ENCODE results near the gene GNB4. TPM values are rescaled to one million over a fixed set of nuclear protein-coding genes. Genes with fewer than 3 reads are reported as not detected.

The GNB4 gene
- not detected in 2 replicates for total RNA-seq (2014; rRNA removed; shearing (Covaris generic))

DNA sequence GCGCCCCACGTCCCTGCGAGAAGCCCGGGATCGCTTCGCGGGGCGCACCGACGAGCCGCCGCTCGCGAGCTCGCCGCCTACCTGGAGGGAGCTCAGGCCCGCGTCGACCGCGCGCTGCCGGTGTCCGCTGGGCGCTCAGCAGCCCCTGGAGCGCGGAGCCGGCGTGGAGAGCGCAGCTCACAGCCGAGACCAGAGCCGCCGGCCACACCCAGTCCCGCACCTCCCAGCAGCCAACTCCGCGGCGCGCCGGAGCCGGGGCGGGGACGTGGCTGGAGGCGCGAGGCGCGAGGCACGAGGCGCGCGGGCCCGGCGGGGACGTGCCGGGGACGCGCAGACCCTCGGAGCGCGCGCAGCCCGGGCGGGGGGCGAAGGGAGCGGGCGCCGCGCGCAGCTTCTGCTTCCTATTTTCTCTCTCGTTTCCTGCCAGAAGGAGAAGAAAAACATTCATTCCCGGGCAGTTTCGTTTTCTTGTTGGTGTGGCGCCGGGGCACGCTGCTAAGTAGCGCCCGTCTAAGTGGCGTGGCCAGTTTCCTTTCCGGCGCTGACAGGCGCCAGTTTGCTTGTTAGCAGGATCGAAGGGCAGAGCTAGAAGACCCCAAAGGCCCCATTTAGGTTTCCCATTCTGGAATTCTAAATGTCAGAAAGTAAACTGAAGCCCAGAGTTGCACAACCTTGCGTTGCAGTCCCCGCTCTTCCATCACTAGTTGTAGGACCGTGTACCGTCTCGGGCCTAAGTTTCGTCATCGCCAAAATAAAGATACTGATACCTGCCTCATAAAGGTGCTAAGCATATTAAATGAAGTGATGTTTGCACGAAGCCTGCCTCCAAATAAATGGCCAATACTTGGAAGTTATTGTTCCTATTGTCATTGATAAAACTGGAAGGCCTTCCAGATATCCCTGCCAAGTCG is at the start of gene GNB4:
GNB4 (minus strand) TSS at position 206 of the 911 bp plus-strand sequence. CDS start 25,270 bp downstream, outside the sequence.
- no peak for DNase-seq (ENCODE audit: low spot score)

GRCh38 chr3:179495483-179495882 is 44.2 kb upstream of the GNB4 start:
- DNase-seq (ENCODE audit: low spot score): no peak

DNA sequence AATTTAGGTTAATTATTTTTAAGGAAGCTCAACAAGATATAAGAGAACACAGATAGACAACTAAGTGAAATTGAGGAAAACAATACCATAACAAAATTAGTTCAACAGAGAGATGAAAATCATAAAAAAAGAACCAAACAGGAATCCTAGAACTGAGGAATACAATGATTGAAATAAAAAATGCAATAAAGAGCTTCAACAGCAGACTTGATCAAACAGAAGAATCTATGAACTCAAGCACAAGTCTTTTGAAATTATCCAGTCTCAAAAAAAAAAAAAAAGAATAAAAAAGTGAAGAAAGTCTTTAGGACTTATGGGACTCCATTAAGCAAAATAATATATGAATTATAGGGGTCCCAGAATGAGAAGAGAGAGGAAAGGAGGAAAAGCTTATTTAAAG is 42.0 kb upstream of the GNB4 start:
- DNase-seq (ENCODE audit: low spot score): no peak

- DNase-seq (ENCODE audit: low spot score): no peak
Measured at GRCh38 chr3:179488213-179488612, 36.9 kb upstream of the GNB4 start.

- no peak for DNase-seq (ENCODE audit: low spot score)
Measured at GRCh38 chr3:179486806-179487205, 35.5 kb upstream of the GNB4 start.

DNA sequence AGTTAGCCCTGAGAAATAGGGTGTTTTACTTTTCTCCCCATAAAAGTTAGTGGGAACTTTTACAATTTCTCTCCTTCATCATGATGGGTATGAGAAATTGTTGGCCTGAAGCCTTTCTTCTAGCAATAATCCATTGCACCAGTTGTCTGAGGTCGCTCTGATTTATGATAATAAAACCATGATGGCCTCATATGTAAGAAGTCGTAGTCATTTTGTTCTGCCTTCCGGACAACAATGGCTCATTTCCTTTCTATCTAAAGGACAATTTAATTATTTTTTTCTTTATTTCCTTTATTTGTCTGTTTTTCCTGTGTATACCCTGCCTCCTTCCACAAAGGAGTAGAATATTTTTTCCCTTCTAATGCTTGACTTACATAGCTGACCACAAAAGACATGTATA is 31.6 kb upstream of the GNB4 start:
- DNase-seq (ENCODE audit: low spot score): no peak

DNA sequence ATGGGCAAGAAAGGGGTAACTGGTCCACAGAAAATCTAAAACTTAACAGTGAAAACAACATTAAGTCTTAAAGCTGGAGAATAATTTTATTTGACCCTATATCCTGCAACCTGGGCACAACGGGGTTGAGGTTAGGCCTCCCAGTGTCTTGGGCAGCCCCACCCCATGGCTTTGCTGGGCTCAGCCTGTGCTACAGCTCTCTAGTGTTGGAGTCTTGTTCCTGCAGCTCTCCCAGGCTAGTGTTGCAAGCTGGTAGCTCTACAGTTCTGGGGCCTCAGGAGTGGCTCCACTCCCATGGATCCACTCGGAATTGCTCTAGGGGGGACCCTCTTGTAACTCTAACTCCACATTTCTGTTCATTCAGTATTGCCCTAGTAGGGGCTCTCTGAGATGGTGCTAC is 24.9 kb upstream of the GNB4 start:
- DNase-seq (ENCODE audit: low spot score): no peak

DNA sequence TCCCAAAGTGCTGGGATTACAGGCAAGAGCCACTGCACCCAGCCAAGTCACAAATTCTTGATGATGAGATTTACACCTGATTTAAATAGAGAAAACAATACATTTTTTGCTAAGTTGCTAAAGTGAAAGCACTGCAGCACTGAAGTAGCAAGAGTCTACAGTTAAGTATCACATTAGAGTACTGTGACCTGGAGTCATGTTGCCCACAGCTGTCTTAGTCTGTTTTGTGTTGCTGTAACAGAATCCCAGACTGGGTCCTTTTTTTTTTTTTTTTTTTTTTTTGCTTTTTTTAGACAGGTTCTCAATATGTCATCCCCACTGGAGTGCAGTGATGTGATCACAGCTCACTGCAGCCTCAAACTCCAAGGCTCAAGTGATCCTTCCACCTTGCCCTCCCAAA is 23.2 kb upstream of the GNB4 start:
- DNase-seq (ENCODE audit: low spot score): no peak

DNA sequence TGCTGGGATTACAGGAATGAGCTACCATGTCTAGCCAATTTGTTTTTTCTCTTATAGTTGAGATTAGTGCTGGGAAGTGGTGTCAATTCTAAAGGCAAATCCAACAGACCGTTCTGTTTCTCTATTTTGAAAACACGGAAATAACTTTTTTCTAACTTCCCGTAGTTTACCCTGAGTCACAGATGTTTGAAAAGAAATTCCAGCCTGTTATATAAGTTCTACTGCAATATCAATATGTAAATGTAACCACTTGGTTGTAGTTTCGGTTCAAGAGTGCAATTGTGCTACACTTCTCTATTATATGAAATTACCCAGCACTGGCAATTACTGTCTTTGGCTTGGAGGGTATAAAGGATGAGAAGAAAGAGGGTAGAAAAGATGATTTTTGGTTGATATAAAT is 22.3 kb upstream of the GNB4 start:
- DNase-seq (ENCODE audit: low spot score): no peak

- peak; percentile 23 for DNase-seq (ENCODE audit: low spot score)
Measured at GRCh38 chr3:179464323-179465092, 13.2 kb upstream of the GNB4 start.

- no peak for DNase-seq (ENCODE audit: low spot score)
Measured at GRCh38 chr3:179463319-179463718, 12.0 kb upstream of the GNB4 start.

DNA sequence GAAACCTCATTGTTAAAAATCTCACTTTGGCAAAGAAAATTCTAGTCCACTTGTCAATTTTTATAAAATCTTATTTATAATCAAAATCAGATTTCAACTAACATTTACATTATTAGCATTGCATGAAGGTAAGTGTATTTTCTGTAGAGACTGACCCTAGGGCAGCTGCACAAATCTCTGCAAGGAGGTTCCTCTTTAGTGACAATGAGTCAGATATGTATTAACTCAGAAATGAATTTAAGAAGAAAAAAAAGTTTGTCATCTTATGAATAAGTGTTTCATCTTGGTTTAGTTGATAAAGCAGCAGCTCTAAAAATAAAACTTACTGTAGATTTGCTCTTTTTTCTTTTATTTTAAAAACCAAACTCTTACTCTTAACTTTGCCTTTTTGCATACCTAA is 9.0 kb upstream of the GNB4 start:
- DNase-seq (ENCODE audit: low spot score): no peak

DNA sequence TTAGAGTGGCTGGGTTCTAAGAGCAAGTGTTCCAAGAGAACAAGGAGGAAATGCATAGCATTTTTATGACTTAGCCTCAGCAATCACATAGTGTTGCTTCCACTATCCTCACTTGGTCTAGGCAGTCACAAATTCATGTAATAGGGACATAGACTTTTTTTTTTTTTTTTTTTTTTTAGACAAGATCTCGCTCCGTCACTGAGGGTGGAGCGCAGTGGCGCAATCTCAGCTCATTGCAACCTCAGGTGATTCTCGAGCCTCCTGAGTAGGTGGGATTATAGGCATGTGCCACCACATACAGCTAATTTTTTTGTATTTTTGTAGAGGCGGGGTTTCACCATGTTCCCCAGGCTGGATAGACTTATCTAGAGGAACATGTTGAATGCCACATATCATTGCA is 4.7 kb upstream of the GNB4 start:
- no peak for DNase-seq (ENCODE audit: low spot score)

- DNase-seq (ENCODE audit: low spot score): no peak
Measured at GRCh38 chr3:179454887-179455286, 3.6 kb upstream of the GNB4 start.

DNA sequence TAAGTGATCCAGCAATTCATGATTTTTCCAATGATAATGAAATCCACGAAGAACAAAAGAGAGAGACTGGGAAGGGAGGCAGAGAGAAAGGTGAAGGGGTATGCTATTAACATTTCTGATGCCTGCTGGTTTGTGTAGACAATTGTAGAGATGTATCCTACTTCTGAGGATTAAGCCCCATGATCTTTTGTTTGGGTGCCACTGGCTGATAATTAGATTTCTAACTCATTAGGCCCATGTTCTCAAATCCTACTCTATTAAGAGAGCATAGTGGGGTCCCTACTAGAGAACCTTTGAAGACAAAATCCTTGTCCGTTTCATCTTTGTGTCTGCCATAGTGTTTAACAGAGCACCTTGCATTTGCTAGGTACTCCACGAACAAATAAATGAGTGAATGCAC is 2.7 kb upstream of the GNB4 start:
- DNase-seq (ENCODE audit: low spot score): no peak

DNA sequence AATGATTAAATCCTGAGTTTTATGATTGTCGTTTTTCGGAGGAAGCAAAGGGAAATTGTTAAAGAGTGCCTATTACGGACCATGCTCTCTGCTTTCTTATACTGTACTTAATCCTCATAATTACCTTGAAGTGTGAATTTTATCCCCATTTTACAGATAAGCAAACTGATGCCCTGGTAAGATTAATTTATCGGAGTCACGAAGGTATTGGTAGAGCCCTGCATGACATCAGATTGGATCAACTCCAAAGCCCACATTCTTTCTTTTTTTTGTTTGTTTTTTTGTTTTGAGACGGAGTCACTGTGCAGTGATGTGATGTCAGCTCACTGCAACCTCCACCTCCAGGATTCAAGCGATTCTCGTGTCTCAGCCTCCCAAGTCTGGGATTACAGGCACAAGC is 1.6 kb upstream of the GNB4 start:
- DNase-seq (ENCODE audit: low spot score): no peak

GRCh38 chr3:179452176-179452564 is 900 bp upstream of the GNB4 start:
- DNase-seq (ENCODE audit: low spot score): no peak

GRCh38 chr3:179450901-179451264 is 387 bp downstream of the GNB4 start:
- DNase-seq (ENCODE audit: low spot score): no peak

DNA sequence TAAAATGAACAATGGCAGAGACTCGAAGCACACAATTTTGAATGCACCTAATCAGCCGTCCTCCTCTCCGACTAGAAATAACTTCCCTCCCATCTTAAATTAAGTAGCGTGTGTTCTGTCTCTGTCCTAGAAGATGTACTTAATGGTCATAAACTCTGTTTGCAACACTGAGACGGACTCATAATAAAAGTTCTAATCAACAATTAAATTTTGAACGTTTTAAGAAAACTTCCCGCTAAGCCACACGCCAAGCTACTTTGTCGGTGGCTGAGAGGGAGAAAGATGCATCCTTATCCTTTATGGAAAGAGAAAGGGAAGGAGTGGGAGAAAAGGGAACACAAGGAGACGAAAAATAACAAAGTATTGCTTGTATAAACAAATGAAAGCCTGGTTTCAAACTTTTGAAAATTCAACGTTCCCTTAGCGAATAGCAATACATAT is 989 bp downstream of the GNB4 start:
- DNase-seq (ENCODE audit: low spot score): no peak

- DNase-seq (ENCODE audit: low spot score): no peak
Measured at GRCh38 chr3:179449636-179450035, 1.6 kb downstream of the GNB4 start.

GRCh38 chr3:179447251-179447650 is 4.0 kb downstream of the GNB4 start:
- no peak for DNase-seq (ENCODE audit: low spot score)

DNA sequence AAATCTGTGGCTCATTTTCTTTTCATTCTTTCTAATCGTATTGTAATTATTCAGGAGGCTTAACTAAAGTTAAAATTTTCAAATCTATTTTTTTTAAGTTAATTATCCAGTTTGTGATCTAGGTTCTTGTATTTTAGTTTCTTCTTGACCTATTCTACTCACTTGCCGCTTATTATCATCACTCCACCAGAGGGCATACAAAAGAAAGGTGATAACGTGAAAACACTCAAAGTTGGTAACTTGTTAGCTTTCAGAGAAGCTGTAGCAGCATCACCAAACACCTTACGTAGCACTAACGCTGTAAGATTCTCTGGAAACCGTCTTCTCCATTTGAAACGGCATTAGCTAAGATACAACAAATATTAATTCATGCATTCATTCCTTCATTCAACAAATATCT is 4.8 kb downstream of the GNB4 start:
- peak; percentile 66 for DNase-seq (ENCODE audit: low spot score)

DNA sequence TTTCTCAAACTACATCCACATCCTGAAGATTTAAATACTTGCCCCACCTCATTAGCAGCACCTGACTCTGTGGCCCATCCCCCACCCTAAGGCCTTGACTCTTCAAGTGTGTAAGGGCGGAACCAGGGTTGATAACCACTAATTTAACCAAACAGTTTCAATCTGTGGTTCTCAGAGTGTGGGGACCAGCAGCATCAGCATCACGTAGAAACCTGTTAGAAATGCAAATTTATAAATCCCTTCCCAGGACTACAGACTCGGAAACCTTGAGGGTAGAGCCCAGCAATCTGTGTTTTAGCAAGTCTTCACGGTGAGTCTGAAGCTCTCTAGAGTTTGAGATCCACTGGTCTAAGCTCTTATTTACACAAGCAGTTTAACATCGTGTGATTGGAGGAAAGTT is 12.4 kb downstream of the GNB4 start:
- no peak for DNase-seq (ENCODE audit: low spot score)
